Nephron progenitor cell (in vitro differentiated cells): ENCODE data around the gene LTBP4.
"Not testable (repeated sequence)": the region's sequence is repeated elsewhere in the genome, so short reads cannot be mapped to it uniquely, and the experiment has no call there.

ENCODE experiments used
- DNase-seq: peaks from one replicate; pipeline ENCODE4 v3.0.0; 2021
- H3K27ac Mint-ChIP-seq: 2 replicates; pipeline ENCODE4 v1.8.0; 2021; ENCODE audit warnings: mild to moderate bottlenecking, moderate library complexity, mixed read lengths
- H3K27me3 Mint-ChIP-seq: 2 replicates; pipeline ENCODE4 v1.8.0; 2021; ENCODE audit warnings: mild to moderate bottlenecking, low read depth, mixed read lengths; ENCODE audit not compliant: poor library complexity
- H3K36me3 Mint-ChIP-seq: 2 replicates; pipeline ENCODE4 v1.8.0; 2021; ENCODE audit warnings: low read depth, mixed read lengths
- H3K4me1 Mint-ChIP-seq: 2 replicates; pipeline ENCODE4 v1.8.0; 2021; ENCODE audit warnings: mixed read lengths
- H3K4me3 Mint-ChIP-seq: 2 replicates; pipeline ENCODE4 v1.8.0; 2021; ENCODE audit warnings: mild to moderate bottlenecking, moderate library complexity, mixed read lengths
- H3K9me3 Mint-ChIP-seq: 2 replicates; pipeline ENCODE4 v1.8.0; 2021; ENCODE audit warnings: mild to moderate bottlenecking, moderate library complexity, mixed read lengths
- CTCF ChIP-seq: fragments of 200-600 bp; sonication (generic); IDR thresholded peaks from 2 replicates; pipeline ENCODE4 v1.5.0; 2021; ENCODE audit warnings: antibody characterized with exemption

LTBP4 gene

GRCh38 chr19:40559394-40559793 is 41.8 kb upstream of the LTBP4 start:
- no peak for DNase-seq
- Mint-ChIP-seq H3K9me3 (no peaks in the 10 kb centered on the region), H3K27me3 (peaks cover 91% of the 10 kb centered on the region), H3K4me1 (no peaks in the 10 kb centered on the region), H3K4me3 (no peak overlapping the region), H3K36me3 (no peaks in the 10 kb centered on the region), H3K27ac (no peak overlapping the region)
- no peak for TF ChIP-seq CTCF

- Mint-ChIP-seq H3K4me3 (no peak overlapping the region), H3K4me1 (no peaks in the 10 kb centered on the region), H3K27ac (no peak overlapping the region), H3K36me3 (no peaks in the 10 kb centered on the region), H3K9me3 (no peaks in the 10 kb centered on the region), H3K27me3 (peaks cover 91% of the 10 kb centered on the region)
- TF ChIP-seq CTCF: no peak
- DNase-seq: no peak
Observed at GRCh38 chr19:40560092-40560507, 41.1 kb upstream of the LTBP4 start.

GRCh38 chr19:40561947-40562346 is 39.2 kb upstream of the LTBP4 start:
- H3K4me1 Mint-ChIP-seq: no peaks in the 10 kb centered on the region
- no peak overlapping the region for H3K27ac Mint-ChIP-seq
- no peaks in the 10 kb centered on the region for H3K36me3 Mint-ChIP-seq
- no peak overlapping the region for H3K4me3 Mint-ChIP-seq
- peaks cover 3% of the 10 kb centered on the region for H3K9me3 Mint-ChIP-seq
- H3K27me3 Mint-ChIP-seq: peaks cover 91% of the 10 kb centered on the region
- no peak for TF ChIP-seq CTCF
- no peak for DNase-seq

- H3K4me3 Mint-ChIP-seq, H3K4me1 Mint-ChIP-seq, H3K36me3 Mint-ChIP-seq, H3K9me3 Mint-ChIP-seq, H3K27ac Mint-ChIP-seq, DNase-seq: not testable (repeated sequence)
- H3K27me3 Mint-ChIP-seq: peaks cover 94% of the 10 kb centered on the region
Observed at GRCh38 chr19:40564535-40564934, 36.6 kb upstream of the LTBP4 start.

GRCh38 chr19:40565355-40565754 is 35.8 kb upstream of the LTBP4 start:
- no peak for DNase-seq
- H3K4me1 Mint-ChIP-seq: peaks cover 6% of the 10 kb centered on the region
- TF ChIP-seq CTCF: no peak
- no peaks in the 10 kb centered on the region for H3K36me3 Mint-ChIP-seq
- peaks cover 3% of the 10 kb centered on the region for H3K9me3 Mint-ChIP-seq
- no peak overlapping the region for H3K4me3 Mint-ChIP-seq
- H3K27me3 Mint-ChIP-seq: peaks cover 98% of the 10 kb centered on the region
- no peak overlapping the region for H3K27ac Mint-ChIP-seq

- peaks cover 10% of the 10 kb centered on the region for H3K4me1 Mint-ChIP-seq
- H3K36me3 Mint-ChIP-seq: no peaks in the 10 kb centered on the region
- H3K27me3 Mint-ChIP-seq: peaks cover 96% of the 10 kb centered on the region
- H3K9me3 Mint-ChIP-seq: peaks cover 6% of the 10 kb centered on the region
- DNase-seq: no peak
- TF ChIP-seq CTCF: no peak
- peak overlapping the region; percentile 60 for H3K4me3 Mint-ChIP-seq
- no peak overlapping the region for H3K27ac Mint-ChIP-seq
Observed at GRCh38 chr19:40565910-40566495, 35.2 kb upstream of the LTBP4 start.
